Brain microvascular endothelial cell (primary cell): ENCODE data around the gene HIF3A.

Experiments
- DNase-seq: peaks from one replicate; pipeline ENCODE4 v3.0.0-alpha.2; 2020
- H3K27ac ChIP-seq: fragments of 250-450 bp; sonication (Bioruptor Pico); 2 replicates; pipeline ENCODE4 v1.5.1; 2020; ENCODE audit warnings: mild to moderate bottlenecking, moderate library complexity
- H3K27me3 ChIP-seq: fragments of 250-450 bp; sonication (Bioruptor Pico); replicated peaks from 2 replicates; pipeline ENCODE4 v1.5.1; 2020; ENCODE audit warnings: mild to moderate bottlenecking
- H3K36me3 ChIP-seq: fragments of 250-450 bp; sonication (Bioruptor Pico); replicated peaks from 2 replicates; pipeline ENCODE4 v1.5.1; 2020; ENCODE audit warnings: mild to moderate bottlenecking
- H3K4me3 ChIP-seq: 2 replicates; pipeline ENCODE4 v1.5.1; 2011; ENCODE audit warnings: low read depth, mild to moderate bottlenecking, control low read depth, low read length, moderate library complexity
- CTCF ChIP-seq: IDR thresholded peaks from 2 replicates; pipeline ENCODE4 v1.5.1; 2011; ENCODE audit warnings: low read depth, mild to moderate bottlenecking, moderate library complexity, low read length, control low read depth, inconsistent platforms; ENCODE audit errors: missing control alignments
- in situ Hi-C: cut with HindIII; loops from 2 replicates; pipeline ENCODE4 v1.10.0; 2017; ENCODE audit warnings: low sequenced_read_pairs, low pct_ligation_motif_present

HIF3A gene

GRCh38 chr19:46344363-46344762 lies 47.5 kb downstream of the HIF3A start:
- no peak overlapping the region for H3K4me3 ChIP-seq
- H3K27me3 ChIP-seq = no peaks in the 10 kb centered on the region
- no peak overlapping the region for H3K27ac ChIP-seq
- in situ Hi-C loops = no loop called here
- H3K36me3 ChIP-seq = no peaks in the 10 kb centered on the region
- TF ChIP-seq CTCF = no peak
- no peak for DNase-seq

GRCh38 chr19:46345157-46345556 lies 48.3 kb downstream of the HIF3A start:
- Histone ChIP-seq H3K4me3 (no peak overlapping the region), H3K36me3 (no peaks in the 10 kb centered on the region), H3K27me3 (no peaks in the 10 kb centered on the region), H3K27ac (no peak overlapping the region)
- no peak for TF ChIP-seq CTCF
- in situ Hi-C loops = no loop called here
- DNase-seq = no peak

- Histone ChIP-seq H3K36me3 (no peaks in the 10 kb centered on the region), H3K4me3 (peak within 1 kb of the TSS; percentile 99), H3K27ac (peak within 1 kb of the TSS; percentile 75), H3K27me3 (no peaks in the 10 kb centered on the region)
- peak; percentile 97 for TF ChIP-seq CTCF
- in situ Hi-C loops = no loop called here
- peak; percentile 80 for DNase-seq
Observed at GRCh38 chr19:46346821-46347571, 50.2 kb downstream of the HIF3A start, which contains the start of gene PPP5C. TSS of gene PPP5C (plus strand) at chr19:46347087. CDS start at chr19:46347097, 10 bp downstream.

- no peak for TF ChIP-seq CTCF
- in situ Hi-C loops = no loop called here
- Histone ChIP-seq H3K27me3 (no peaks in the 10 kb centered on the region), H3K36me3 (no peaks in the 10 kb centered on the region), H3K4me3 (peak overlapping the region; percentile 99), H3K27ac (no peak overlapping the region)
- no peak for DNase-seq
Observed at GRCh38 chr19:46347572-46347883, 50.7 kb downstream of the HIF3A start.

GRCh38 chr19:46347985-46348384 lies 51.1 kb downstream of the HIF3A start:
- H3K36me3 ChIP-seq = no peaks in the 10 kb centered on the region
- no peak overlapping the region for H3K27ac ChIP-seq
- no peaks in the 10 kb centered on the region for H3K27me3 ChIP-seq
- in situ Hi-C loops = no loop called here
- peak overlapping the region; percentile 99 for H3K4me3 ChIP-seq
- TF ChIP-seq CTCF = no peak
- DNase-seq = no peak
